ENCODE data around the gene EZR.

Gene EZR

DNA sequence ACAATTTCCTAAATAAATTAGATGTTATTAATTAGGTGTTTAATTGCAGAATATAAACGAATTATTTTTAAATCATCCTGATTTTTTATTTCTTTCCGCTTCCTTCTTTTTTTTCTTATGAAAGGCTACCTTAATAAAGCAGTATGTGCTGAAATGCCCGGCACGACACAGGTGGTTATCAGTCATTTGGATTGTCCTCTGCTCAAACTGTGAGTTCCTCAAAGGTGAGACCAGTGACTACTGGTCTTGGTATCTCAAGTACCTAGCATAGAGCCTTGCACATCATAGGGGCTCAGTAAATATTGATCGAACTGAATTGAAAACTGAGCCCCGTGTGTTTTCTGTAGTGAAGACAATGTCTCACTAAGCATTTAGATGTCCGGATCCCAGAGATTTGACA, 9.6 kb upstream of the EZR start:
- Histone ChIP-seq H3K36me3 (ENCODE audit: control insufficient read depth in 2 of 2, insufficient read depth in 1 of 2, low read length in 2 of 2) (no peaks in the 10 kb centered on the region), H3K9me3 (ENCODE audit: control insufficient read depth, insufficient read depth, low read depth, low read length) (no peaks in the 10 kb centered on the region), H3K4me3 (ENCODE audit: low read depth, low read length) (no peak overlapping the region), H3K4me1 (ENCODE audit: control insufficient read depth, insufficient read depth, low read length) (no peaks in the 10 kb centered on the region), H3K27ac (ENCODE audit: extremely low read depth, low read depth, low read length) (no peak overlapping the region)
- ChIA-PET CTCF (interaction anchor here (0.7 kb wide), 1 partner anchor 174 kb away, joined by 3 read pairs; no protein-coding TSS in a partner anchor), POLR2A (no interaction called here)
- TF ChIP-seq ZNF488 (tag by site-specific recombination; IDR thresholded peaks at IDR 0.05) (no peak), CTCF (tag by site-specific recombination; IDR thresholded peaks at IDR 0.05) (no peak), ELK4 (IDR thresholded peaks at IDR 0.05; ENCODE audit: borderline replicate concordance, low read depth, low read length) (no peak), ZNF366 (tag by site-specific recombination; conservative IDR thresholded peaks at IDR 0.05) (no peak), ZNF10 (tag by site-specific recombination; IDR thresholded peaks at IDR 0.05) (no peak), ZBTB20 (tag by site-specific recombination; IDR thresholded peaks at IDR 0.05) (no peak), ZNF114 (tag by site-specific recombination; IDR thresholded peaks at IDR 0.05) (no peak), ZNF174 (tag by site-specific recombination; IDR thresholded peaks at IDR 0.05) (no peak), ZNF549 (tag by site-specific recombination; IDR thresholded peaks at IDR 0.05) (no peak), ZNF148 (tag by site-specific recombination; IDR thresholded peaks at IDR 0.05; ENCODE audit: borderline replicate concordance) (no peak), ZNF211 (tag by site-specific recombination; IDR thresholded peaks at IDR 0.05; ENCODE audit: low read depth) (no peak), GLI2 (tag by site-specific recombination; IDR thresholded peaks at IDR 0.05; ENCODE audit: borderline replicate concordance, low read depth) (no peak), ZNF37A (tag by site-specific recombination; IDR thresholded peaks at IDR 0.05) (no peak), ZNF19 (tag by site-specific recombination; IDR thresholded peaks at IDR 0.05; ENCODE audit: low read depth) (no peak), ZSCAN5A (tag by site-specific recombination; IDR thresholded peaks at IDR 0.05) (no peak), KLF1 (tag by site-specific recombination; IDR thresholded peaks at IDR 0.05) (no peak), ZFP41 (tag by site-specific recombination; IDR thresholded peaks at IDR 0.05; ENCODE audit: borderline replicate concordance) (no peak), ZNF214 (tag by site-specific recombination; IDR thresholded peaks at IDR 0.05; ENCODE audit: borderline replicate concordance) (no peak)
- TF ChIP-seq, protein P1, sequence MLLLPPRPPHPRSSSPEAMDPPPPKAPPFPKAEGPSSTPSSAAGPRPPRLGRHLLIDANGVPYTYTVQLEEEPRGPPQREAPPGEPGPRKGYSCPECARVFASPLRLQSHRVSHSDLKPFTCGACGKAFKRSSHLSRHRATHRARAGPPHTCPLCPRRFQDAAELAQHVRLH (tag by site-specific recombination; IDR thresholded peaks at IDR 0.05), result no peak
- TF ChIP-seq, protein P2, sequence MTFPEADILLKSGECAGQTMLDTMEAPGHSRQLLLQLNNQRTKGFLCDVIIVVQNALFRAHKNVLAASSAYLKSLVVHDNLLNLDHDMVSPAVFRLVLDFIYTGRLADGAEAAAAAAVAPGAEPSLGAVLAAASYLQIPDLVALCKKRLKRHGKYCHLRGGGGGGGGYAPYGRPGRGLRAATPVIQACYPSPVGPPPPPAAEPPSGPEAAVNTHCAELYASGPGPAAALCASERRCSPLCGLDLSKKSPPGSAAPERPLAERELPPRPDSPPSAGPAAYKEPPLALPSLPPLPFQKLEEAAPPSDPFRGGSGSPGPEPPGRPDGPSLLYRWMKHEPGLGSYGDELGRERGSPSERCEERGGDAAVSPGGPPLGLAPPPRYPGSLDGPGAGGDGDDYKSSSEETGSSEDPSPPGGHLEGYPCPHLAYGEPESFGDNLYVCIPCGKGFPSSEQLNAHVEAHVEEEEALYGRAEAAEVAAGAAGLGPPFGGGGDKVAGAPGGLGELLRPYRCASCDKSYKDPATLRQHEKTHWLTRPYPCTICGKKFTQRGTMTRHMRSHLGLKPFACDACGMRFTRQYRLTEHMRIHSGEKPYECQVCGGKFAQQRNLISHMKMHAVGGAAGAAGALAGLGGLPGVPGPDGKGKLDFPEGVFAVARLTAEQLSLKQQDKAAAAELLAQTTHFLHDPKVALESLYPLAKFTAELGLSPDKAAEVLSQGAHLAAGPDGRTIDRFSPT (tag by site-specific recombination; IDR thresholded peaks at IDR 0.05), result no peak

Measured in HEK293 (cell line).